ENCODE measurements around the gene ABCA13.

DNA sequence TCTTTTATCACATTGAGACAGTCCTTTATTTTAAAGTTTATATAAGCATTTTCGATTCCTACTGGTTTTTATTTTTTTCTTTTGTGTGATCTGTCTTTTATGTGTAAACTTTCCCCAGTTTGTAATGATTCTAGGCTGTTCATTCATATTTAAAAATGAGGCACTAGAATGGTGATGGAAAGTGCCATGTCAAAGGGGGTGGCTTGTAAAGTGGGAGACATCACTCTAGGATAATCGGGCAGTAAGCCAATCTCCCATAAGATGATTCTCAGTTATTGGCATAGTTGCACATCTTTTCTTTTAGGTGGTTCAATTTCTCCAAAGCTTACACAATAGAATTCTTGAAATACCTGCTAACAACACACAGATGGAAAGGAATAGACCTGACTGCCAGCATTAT lies 90.4 kb downstream of the ABCA13 start:
- TF ChIP-seq, protein P1, sequence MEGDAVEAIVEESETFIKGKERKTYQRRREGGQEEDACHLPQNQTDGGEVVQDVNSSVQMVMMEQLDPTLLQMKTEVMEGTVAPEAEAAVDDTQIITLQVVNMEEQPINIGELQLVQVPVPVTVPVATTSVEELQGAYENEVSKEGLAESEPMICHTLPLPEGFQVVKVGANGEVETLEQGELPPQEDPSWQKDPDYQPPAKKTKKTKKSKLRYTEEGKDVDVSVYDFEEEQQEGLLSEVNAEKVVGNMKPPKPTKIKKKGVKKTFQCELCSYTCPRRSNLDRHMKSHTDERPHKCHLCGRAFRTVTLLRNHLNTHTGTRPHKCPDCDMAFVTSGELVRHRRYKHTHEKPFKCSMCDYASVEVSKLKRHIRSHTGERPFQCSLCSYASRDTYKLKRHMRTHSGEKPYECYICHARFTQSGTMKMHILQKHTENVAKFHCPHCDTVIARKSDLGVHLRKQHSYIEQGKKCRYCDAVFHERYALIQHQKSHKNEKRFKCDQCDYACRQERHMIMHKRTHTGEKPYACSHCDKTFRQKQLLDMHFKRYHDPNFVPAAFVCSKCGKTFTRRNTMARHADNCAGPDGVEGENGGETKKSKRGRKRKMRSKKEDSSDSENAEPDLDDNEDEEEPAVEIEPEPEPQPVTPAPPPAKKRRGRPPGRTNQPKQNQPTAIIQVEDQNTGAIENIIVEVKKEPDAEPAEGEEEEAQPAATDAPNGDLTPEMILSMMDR (conservative IDR thresholded peaks at IDR 0.05; ENCODE audit: low read length), result no peak
- TF ChIP-seq EZH2phosphoT487 (IDR thresholded peaks at IDR 0.05; ENCODE audit: borderline replicate concordance), result no peak

All from Loucy (cell line).